Testis (tissue), 3 donors: ENCODE measurements around the gene CYREN. TPM values are rescaled to one million over a fixed set of nuclear protein-coding genes. Genes with fewer than 3 reads are reported as not detected.

Source experiments
- DNase-seq: peaks from one replicate; pipeline ENCODE4 v3.0.0-alpha.2; 2019
- H3K27ac ChIP-seq, 2 donors: fragments of 200-600 bp; sonication (generic); one replicate each; pipeline ENCODE4 v1.5.1; 2019
- H3K27me3 ChIP-seq: fragments of 200-600 bp; sonication (generic); one replicate; pipeline ENCODE4 v1.5.1; 2019
- H3K36me3 ChIP-seq: fragments of 200-600 bp; sonication (generic); one replicate; pipeline ENCODE4 v1.5.1; 2017; ENCODE audit warnings: low read depth; ENCODE audit errors: missing control alignments
- H3K4me1 ChIP-seq: fragments of 200-600 bp; sonication (generic); one replicate; pipeline ENCODE4 v1.5.1; 2019
- H3K4me3 ChIP-seq, 2 donors: fragments of 200-600 bp; sonication (generic); one replicate each; pipeline ENCODE4 v1.5.1; 2017 to 2019
- H3K9me3 ChIP-seq: fragments of 200-600 bp; sonication (generic); one replicate; pipeline ENCODE4 v1.5.1; 2017
- CTCF ChIP-seq, 3 experiments: fragments of 450-650 bp in 2 of 3; fragments of 200-600 bp in 1 of 3; sonication (generic) in 1 of 3; IDR thresholded peaks; one replicate each; pipeline ENCODE4 v1.5.1; 2016 to 2019; ENCODE audit warnings: antibody characterized with exemption in 3 of 3, mild to moderate bottlenecking in 2 of 3, moderate library complexity in 1 of 3
- POLR2A ChIP-seq: fragments of 450-650 bp; IDR thresholded peaks from one replicate; pipeline ENCODE4 v1.6.1; 2017; ENCODE audit warnings: antibody characterized with exemption, mild to moderate bottlenecking, moderate library complexity
- WGBS, 2 donors: methylation state at CpG; one replicate each; pipeline ENCODE4 v1.1.5; 2018; 5-methylcytosine and 5-hydroxymethylcytosine counted together
- intact Hi-C: fragments of 100-400 bp; cut with DNase I; formaldehyde crosslinking; loops from one replicate; pipeline ENCODE4 v1.15.1; 2023; ENCODE audit warnings: low total_unique reads
- microRNA-seq, 2 donors: library from miRNA; unstranded; fragments of <30 nt; microRNA quantifications; one replicate each; pipeline ENCODE4, GENCODE V29; 2016; ENCODE audit warnings: borderline number of aligned reads in 2 of 2, borderline replicate concordance in 1 of 2
- polyA plus RNA-seq: library from polyadenylated mRNA; stranded (reverse); fragments of 350-450 nt; fragmentation: Illumina TruSeq; extraction: RNeasy Lipid Tissue Mini Kit (QIAGEN cat#74804); gene quantifications from one replicate; pipeline ENCODE4 v1.2.3, GENCODE V29; 2014; ENCODE audit warnings: low read depth, low replicate concordance; ENCODE audit not compliant: insufficient read depth
- small RNA-seq, 2 donors: library from RNA; depleted of rRNA; stranded (forward); fragments of <200 nt; gene quantifications; one replicate each; pipeline ENCODE3, GENCODE V24; 2016
- total RNA-seq, 2 donors: library from RNA; depleted of rRNA; stranded (reverse); fragments of >200 nt; gene quantifications; one replicate each; pipeline ENCODE4 v1.2.3, GENCODE V29; 2016

Gene CYREN
- total and polyA plus RNA-seq, 3 donors from 2014 or later = 36.3 to 47.3 (median 44.3) TPM

- H3K9me3 ChIP-seq = no peaks in the 10 kb centered on the region
- DNase-seq = no peak
- TF ChIP-seq POLR2A (no peak), CTCF (IDR thresholded peaks at IDR 0.05) (no peak)
- no peaks in the 10 kb centered on the region for H3K27me3 ChIP-seq
- H3K4me1 ChIP-seq = no peaks in the 10 kb centered on the region
- no peak overlapping the region for H3K27ac ChIP-seq
- no peak overlapping the region for H3K4me3 ChIP-seq
- intact Hi-C loops = no loop called here
- no peaks in the 10 kb centered on the region for H3K36me3 ChIP-seq
- WGBS, 2 donors = 81 to 98% methylated on average over 5 to 6 of the region's 6 CpGs
Measured at GRCh38 chr7:135121868-135122267, 48.6 kb downstream of the CYREN start.

- Histone ChIP-seq H3K4me1 (no peaks in the 10 kb centered on the region), H3K9me3 (no peaks in the 10 kb centered on the region), H3K36me3 (no peaks in the 10 kb centered on the region), H3K27ac (no peak overlapping the region), H3K27me3 (no peaks in the 10 kb centered on the region), H3K4me3 (no peak overlapping the region)
- TF ChIP-seq POLR2A = no peak
- TF ChIP-seq CTCF (IDR thresholded peaks at IDR 0.05) = no peak
- WGBS, 2 donors = 82 to 95% methylated on average over 1 of the region's 1 CpG
- DNase-seq = no peak
- intact Hi-C loops = no loop called here
Measured at GRCh38 chr7:135117096-135117495, 53.4 kb downstream of the CYREN start.

Small RNA genes within 50 kb of the gene (microRNA-seq; reads per million reads assigned to microRNA genes)
- 0.69 to 1.4 reads per million in 2 donors for gene MIR6509

Small RNA genes within 50 kb of the gene (small RNA-seq; reads per million reads assigned to genes)
- 0 to 0.38 reads per million in 2 donors for gene MIR6509

Other genes starting within 250 kb of the CYREN start
- gene AGBL3, start 184.2 kb downstream of the CYREN start, total RNA-seq = 10 to 100 TPM; 10.0 to 21.6 TPM
- 13.9 TPM for gene AGBL3, start 184.2 kb downstream of the CYREN start, polyA plus RNA-seq
- gene TMEM140, start 22.6 kb downstream of the CYREN start, total RNA-seq = 1 to 10 TPM; 5.1 to 6.3 TPM
- gene TMEM140, start 22.6 kb downstream of the CYREN start, polyA plus RNA-seq = 11.4 TPM
- gene WDR91, start 40.8 kb upstream of the CYREN start, total RNA-seq = 10 to 100 TPM; 23.8 to 46.6 TPM
- 29.5 TPM for gene WDR91, start 40.8 kb upstream of the CYREN start, polyA plus RNA-seq
- 1 to 10 TPM in 1 of 2 donors, under 1 TPM in 1; 0.87 to 3.5 TPM for gene STRA8, start 63.1 kb upstream of the CYREN start, total RNA-seq
- 1.4 TPM for gene STRA8, start 63.1 kb upstream of the CYREN start, polyA plus RNA-seq